ENCODE data around the gene GRAP2. TPM values are rescaled to one million over a fixed set of nuclear protein-coding genes. Genes with fewer than 3 reads are reported as not detected.

GRAP2 gene
- total RNA-seq, 3 donors from 2014 or later = 0.66 to 8.0 (median 3.5) TPM

DNA sequence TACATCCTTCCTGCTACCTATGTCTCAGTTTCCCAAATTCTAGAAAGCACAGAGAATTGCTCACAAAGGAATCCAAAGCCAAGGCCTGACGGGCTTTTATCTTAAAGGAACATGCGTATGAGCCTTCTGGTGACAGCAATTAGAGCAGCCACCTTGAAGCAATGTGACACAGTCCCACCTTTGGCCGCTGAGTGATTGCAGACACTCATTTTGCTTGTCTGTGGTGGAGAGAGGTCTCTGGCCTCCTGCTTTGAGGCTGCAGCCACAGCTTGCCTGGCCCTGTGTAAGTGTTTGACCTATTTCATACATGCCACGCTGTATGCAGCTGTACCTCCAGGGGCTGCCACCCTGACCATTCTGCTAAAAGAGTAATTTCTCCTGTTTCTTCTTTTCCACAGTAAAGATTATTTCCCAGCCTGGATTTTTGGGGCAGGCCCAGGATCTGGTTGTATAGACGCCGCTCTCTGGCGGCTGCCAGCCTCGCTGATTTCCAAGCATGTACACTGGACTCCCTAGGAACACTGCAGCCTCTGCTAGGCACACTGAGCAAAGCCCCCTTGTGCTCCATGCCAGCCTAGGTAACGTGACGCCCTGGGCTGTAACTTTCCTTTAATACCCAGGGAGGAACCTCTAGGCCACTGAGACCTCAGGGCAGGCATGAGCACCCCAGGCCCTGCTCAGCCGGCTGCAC, 58.2 kb downstream of the GRAP2 start:
- no peaks in the 10 kb centered on the region for H3K9me3 ChIP-seq
- H3K36me3 ChIP-seq = no peaks in the 10 kb centered on the region
- no peak overlapping the region for H3K4me3 ChIP-seq
- DNase-seq (ENCODE audit: low spot score in 2 of 2) = no peak
- H3K27me3 ChIP-seq = no peaks in the 10 kb centered on the region
- TF ChIP-seq, protein P1, sequence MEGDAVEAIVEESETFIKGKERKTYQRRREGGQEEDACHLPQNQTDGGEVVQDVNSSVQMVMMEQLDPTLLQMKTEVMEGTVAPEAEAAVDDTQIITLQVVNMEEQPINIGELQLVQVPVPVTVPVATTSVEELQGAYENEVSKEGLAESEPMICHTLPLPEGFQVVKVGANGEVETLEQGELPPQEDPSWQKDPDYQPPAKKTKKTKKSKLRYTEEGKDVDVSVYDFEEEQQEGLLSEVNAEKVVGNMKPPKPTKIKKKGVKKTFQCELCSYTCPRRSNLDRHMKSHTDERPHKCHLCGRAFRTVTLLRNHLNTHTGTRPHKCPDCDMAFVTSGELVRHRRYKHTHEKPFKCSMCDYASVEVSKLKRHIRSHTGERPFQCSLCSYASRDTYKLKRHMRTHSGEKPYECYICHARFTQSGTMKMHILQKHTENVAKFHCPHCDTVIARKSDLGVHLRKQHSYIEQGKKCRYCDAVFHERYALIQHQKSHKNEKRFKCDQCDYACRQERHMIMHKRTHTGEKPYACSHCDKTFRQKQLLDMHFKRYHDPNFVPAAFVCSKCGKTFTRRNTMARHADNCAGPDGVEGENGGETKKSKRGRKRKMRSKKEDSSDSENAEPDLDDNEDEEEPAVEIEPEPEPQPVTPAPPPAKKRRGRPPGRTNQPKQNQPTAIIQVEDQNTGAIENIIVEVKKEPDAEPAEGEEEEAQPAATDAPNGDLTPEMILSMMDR (IDR thresholded peaks at IDR 0.05) = no peak
- TF ChIP-seq POLR2AphosphoS5 (IDR thresholded peaks at IDR 0.05) = no peak
- TF ChIP-seq POLR2A (IDR thresholded peaks at IDR 0.05) = no peak
- H3K27ac ChIP-seq = no peak overlapping the region
- intact Hi-C loops (cut with DNase I; ENCODE audit: low total_unique reads) = no loop called here
- peaks cover 0 to 5% of the 10 kb centered on the region in 2 donors for H3K4me1 ChIP-seq

DNA sequence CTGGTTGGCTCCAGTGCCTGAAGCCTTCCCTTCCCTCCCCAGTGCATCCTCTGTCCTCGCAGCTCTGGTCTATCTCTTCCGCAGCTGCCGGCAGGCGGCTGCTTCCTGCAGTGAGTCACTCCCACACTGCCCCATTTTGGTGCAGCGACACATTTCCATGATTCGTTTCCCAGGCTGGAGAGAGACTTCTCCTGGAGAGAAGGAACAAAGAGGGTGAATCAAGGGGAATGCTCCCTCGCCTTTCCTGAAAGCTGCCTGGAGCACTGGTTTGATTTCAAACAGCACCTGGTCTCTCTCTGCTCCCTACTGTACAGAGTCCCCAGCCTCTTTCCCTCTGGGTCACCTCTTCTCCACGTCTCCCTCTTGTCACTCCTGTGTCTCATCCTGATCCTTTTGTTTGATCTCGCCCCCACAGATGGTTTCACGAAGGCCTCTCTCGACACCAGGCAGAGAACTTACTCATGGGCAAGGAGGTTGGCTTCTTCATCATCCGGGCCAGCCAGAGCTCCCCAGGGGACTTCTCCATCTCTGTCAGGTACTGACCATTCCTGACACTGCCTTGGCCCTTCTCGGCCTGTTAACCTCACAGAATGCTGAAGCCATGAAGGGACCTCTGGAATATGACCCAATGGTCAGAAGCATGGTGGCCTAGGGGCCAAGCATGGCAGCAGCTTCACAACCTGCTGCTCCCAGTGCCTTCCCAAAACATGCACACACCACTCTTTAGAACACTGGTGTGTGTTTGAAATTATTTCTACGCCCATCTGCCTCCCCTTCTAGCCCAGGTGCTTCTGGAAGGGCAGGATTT, 59.0 kb downstream of the GRAP2 start, which contains the start of gene TMA7B:
Gene TMA7B, plus strand, starts transcription at position 758 of the 808 bp plus-strand sequence. CDS start 3,978 bp downstream, outside the sequence.
- H3K9me3 ChIP-seq = no peaks in the 10 kb centered on the region
- TF ChIP-seq POLR2AphosphoS5 (IDR thresholded peaks at IDR 0.05) = no peak
- TF ChIP-seq, protein P1 (IDR thresholded peaks at IDR 0.05) = peak in 1 of 3 donors; percentile 11
- no peaks in the 10 kb centered on the region for H3K36me3 ChIP-seq
- no peak for DNase-seq (ENCODE audit: low spot score in 2 of 2)
- no peaks in the 10 kb centered on the region for H3K27me3 ChIP-seq
- intact Hi-C loops (cut with DNase I; ENCODE audit: low total_unique reads) = no loop called here
- H3K4me1 ChIP-seq = no peaks in the 10 kb centered on the region
- peak within 1 kb of the TSS in 1 of 2 donors; percentile 26 for H3K27ac ChIP-seq
- no peak within 1 kb of the TSS for H3K4me3 ChIP-seq

- TF ChIP-seq POLR2AphosphoS5 (IDR thresholded peaks at IDR 0.05) (no peak), POLR2A (IDR thresholded peaks at IDR 0.05) (no peak)
- TF ChIP-seq, protein P1 (IDR thresholded peaks at IDR 0.05) = no peak
- Histone ChIP-seq H3K27ac (no peak overlapping the region), H3K4me1 (no peaks in the 10 kb centered on the region), H3K9me3 (no peaks in the 10 kb centered on the region), H3K36me3 (no peaks in the 10 kb centered on the region), H3K27me3 (no peaks in the 10 kb centered on the region), H3K4me3 (no peak overlapping the region)
- intact Hi-C loops (cut with DNase I; ENCODE audit: low total_unique reads) = no loop called here
- no peak for DNase-seq (ENCODE audit: low spot score in 2 of 2)
Measured at GRCh38 chr22:39960791-39961746, 60.2 kb downstream of the GRAP2 start.

DNA sequence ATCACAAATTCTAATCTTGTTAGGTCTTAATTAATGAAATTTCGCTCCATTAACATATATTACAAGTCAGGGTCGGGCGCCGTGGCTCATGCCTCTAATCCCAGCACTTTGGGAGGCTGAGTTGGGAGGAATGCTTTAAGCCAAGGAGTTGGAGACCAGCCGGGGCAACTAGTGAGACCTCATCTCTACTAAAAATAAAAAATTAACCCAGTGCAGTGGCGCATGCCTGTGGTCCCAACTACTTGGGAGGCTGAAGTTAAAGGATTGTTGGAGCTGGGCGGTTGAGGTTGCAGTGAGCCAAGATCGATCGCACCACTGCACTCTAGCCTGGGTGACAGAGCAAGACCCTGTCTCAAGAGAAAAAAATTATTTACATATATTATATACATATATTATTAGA, 61.2 kb downstream of the GRAP2 start:
- Histone ChIP-seq H3K36me3 (no peaks in the 10 kb centered on the region), H3K27ac (no peak overlapping the region), H3K4me1 (peaks cover 0 to 6% of the 10 kb centered on the region in 2 donors), H3K27me3 (no peaks in the 10 kb centered on the region), H3K9me3 (no peaks in the 10 kb centered on the region), H3K4me3 (no peak overlapping the region)
- no peak for TF ChIP-seq POLR2AphosphoS5 (IDR thresholded peaks at IDR 0.05)
- TF ChIP-seq, protein P1 (IDR thresholded peaks at IDR 0.05) = no peak
- no peak for TF ChIP-seq POLR2A (IDR thresholded peaks at IDR 0.05)
- no peak for DNase-seq (ENCODE audit: low spot score in 2 of 2)
- intact Hi-C loops (cut with DNase I; ENCODE audit: low total_unique reads) = no loop called here

Measured in breast epithelium (tissue), 4 donors.